DOHH2 (cell line): ENCODE data around the gene APOL2.
"Not testable (repeated sequence)": the region's sequence is repeated elsewhere in the genome, so short reads cannot be mapped to it uniquely, and the experiment has no call there.

ENCODE experiments used
- H3F3A ChIP-seq: fragments of 200-600 bp; sonication (generic), shearing (Covaris generic); 2 replicates; pipeline ENCODE4 v1.6.0; 2016; ENCODE audit warnings: antibody characterized with exemption, mild to moderate bottlenecking; ENCODE audit not compliant: control insufficient read depth, insufficient read depth
- H3K27ac ChIP-seq: fragments of 200-600 bp; sonication (generic); 2 replicates; pipeline ENCODE4 v1.5.1; 2014; ENCODE audit warnings: low read depth, mild to moderate bottlenecking, low read length, moderate library complexity
- H3K27me3 ChIP-seq: fragments of 200-600 bp; sonication (generic); 2 replicates; pipeline ENCODE4 v1.6.1; 2014; ENCODE audit warnings: mild to moderate bottlenecking, low read length, mixed read lengths; ENCODE audit not compliant: control insufficient read depth
- H3K36me3 ChIP-seq: fragments of 200-600 bp; sonication (generic); 2 replicates; pipeline ENCODE4 v1.6.1; 2014; ENCODE audit warnings: mild to moderate bottlenecking, low read length, moderate library complexity, mixed read lengths; ENCODE audit not compliant: control insufficient read depth
- H3K4me1 ChIP-seq: fragments of 200-600 bp; sonication (generic); 2 replicates; pipeline ENCODE4 v1.6.1; 2014; ENCODE audit warnings: mild to moderate bottlenecking, low read length, mixed read lengths; ENCODE audit not compliant: control insufficient read depth
- H3K4me2 ChIP-seq: fragments of 200-600 bp; sonication (generic); 2 replicates; pipeline ENCODE4 v1.6.0; 2014; ENCODE audit warnings: mild to moderate bottlenecking, low read length, moderate library complexity
- H3K4me3 ChIP-seq: fragments of 200-600 bp; sonication (generic); 2 replicates; pipeline ENCODE4 v1.5.1; 2014; ENCODE audit warnings: mild to moderate bottlenecking, low read length, mixed read lengths
- H3K79me2 ChIP-seq: fragments of 200-600 bp; sonication (generic); 2 replicates; pipeline ENCODE4 v1.6.1; 2014; ENCODE audit warnings: mild to moderate bottlenecking, low read length, mixed read lengths; ENCODE audit not compliant: control insufficient read depth
- H3K9me2 ChIP-seq: fragments of 200-600 bp; sonication (generic); replicated peaks from 2 replicates; pipeline ENCODE4 v1.6.1; 2014; ENCODE audit warnings: mild to moderate bottlenecking, low read length, mixed read lengths; ENCODE audit not compliant: control insufficient read depth
- H3K9me3 ChIP-seq: fragments of 200-600 bp; sonication (generic); 2 replicates; pipeline ENCODE4 v1.6.1; 2014; ENCODE audit warnings: antibody characterized with exemption, low read length, mixed read lengths; ENCODE audit not compliant: control insufficient read depth, insufficient read depth
- H4K20me1 ChIP-seq: fragments of 200-600 bp; sonication (generic); 2 replicates; pipeline ENCODE4 v1.6.0; 2014; ENCODE audit warnings: low read depth, mild to moderate bottlenecking, antibody characterized with exemption, low read length, moderate library complexity; ENCODE audit not compliant: control insufficient read depth, insufficient read depth
- EZH2phosphoT487 ChIP-seq: fragments of 200-600 bp; sonication (generic); IDR thresholded peaks from 2 replicates; pipeline ENCODE4 v1.6.1; 2017; ENCODE audit warnings: borderline replicate concordance, mild to moderate bottlenecking, antibody characterized with exemption, low read length, moderate library complexity, mixed read lengths
- TF ChIP-seq, protein P1 (sequence below): fragments of 200-600 bp; sonication (generic); IDR thresholded peaks from one replicate; pipeline ENCODE4 v1.5.1; 2014; ENCODE audit warnings: antibody characterized with exemption, mild to moderate bottlenecking, low read depth, low read length; ENCODE audit not compliant: poor library complexity, severe bottlenecking

APOL2 gene

DNA sequence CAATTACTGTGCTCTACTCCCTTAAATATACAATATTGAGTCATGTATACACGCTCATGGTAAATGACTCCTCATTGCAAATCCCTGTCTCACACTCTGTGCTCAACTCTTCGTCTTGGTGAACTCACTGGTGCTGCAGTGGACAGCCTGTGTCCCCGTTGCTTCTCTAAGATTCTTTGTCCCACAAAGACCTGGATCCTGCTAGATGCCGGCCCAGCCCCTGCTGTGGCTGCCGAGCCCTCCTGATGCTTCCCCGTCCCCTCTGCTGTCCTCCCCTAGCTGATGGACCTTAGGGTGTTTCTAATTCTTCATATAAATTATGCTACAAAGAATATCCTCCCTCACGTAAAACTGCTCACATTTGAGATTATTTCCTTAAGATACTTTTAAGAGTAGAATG, 5.5 kb downstream of the APOL2 start:
- H3K4me3 ChIP-seq = no peak overlapping the region
- H3K9me3 ChIP-seq = no peaks in the 10 kb centered on the region
- no peaks in the 10 kb centered on the region for H3K9me2 ChIP-seq
- no peak overlapping the region for H3K4me2 ChIP-seq
- no peaks in the 10 kb centered on the region for H3K36me3 ChIP-seq
- H3K27ac ChIP-seq = no peak overlapping the region
- H3F3A ChIP-seq = no peaks in the 10 kb centered on the region
- no peaks in the 10 kb centered on the region for H4K20me1 ChIP-seq
- no peaks in the 10 kb centered on the region for H3K27me3 ChIP-seq
- no peaks in the 10 kb centered on the region for H3K79me2 ChIP-seq
- peaks cover 6% of the 10 kb centered on the region for H3K4me1 ChIP-seq
- TF ChIP-seq, protein P1, sequence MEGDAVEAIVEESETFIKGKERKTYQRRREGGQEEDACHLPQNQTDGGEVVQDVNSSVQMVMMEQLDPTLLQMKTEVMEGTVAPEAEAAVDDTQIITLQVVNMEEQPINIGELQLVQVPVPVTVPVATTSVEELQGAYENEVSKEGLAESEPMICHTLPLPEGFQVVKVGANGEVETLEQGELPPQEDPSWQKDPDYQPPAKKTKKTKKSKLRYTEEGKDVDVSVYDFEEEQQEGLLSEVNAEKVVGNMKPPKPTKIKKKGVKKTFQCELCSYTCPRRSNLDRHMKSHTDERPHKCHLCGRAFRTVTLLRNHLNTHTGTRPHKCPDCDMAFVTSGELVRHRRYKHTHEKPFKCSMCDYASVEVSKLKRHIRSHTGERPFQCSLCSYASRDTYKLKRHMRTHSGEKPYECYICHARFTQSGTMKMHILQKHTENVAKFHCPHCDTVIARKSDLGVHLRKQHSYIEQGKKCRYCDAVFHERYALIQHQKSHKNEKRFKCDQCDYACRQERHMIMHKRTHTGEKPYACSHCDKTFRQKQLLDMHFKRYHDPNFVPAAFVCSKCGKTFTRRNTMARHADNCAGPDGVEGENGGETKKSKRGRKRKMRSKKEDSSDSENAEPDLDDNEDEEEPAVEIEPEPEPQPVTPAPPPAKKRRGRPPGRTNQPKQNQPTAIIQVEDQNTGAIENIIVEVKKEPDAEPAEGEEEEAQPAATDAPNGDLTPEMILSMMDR = no peak
- no peak for TF ChIP-seq EZH2phosphoT487

DNA sequence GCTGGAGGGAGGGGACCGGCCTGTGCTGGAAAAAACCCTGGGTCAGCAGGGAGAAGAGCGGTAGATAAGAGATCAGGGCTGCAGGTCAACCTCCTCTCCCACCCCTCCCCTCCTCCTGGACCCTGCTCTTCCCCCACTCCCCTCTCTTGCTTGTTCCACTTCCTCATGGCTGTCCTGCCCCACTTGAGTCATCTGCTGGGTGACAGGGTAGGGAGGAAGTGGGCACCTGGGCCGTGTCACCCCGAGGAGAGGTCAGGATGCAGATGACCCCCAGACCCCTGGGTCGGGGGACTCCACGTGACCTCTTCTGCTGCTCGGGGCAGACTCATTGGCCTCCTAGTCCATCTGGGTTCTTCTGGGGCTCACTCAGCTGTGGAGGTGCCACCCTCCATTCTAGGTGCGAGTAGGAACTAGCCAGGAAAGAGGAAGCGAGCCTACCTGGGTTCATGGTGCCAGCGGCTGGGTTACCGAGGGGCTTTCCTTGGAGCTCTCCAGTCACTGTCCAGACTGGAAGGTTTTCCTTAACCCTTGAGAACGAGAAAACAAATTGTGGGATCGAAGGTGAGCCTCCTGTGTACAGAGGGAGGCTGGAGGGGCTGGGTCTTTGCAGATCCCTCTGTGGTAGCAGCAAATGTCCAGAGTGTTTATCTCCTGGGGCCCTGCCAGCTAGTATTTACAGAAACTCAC, 6.5 kb downstream of the APOL2 start:
- no peaks in the 10 kb centered on the region for H3K9me3 ChIP-seq
- H3K4me2 ChIP-seq = no peak overlapping the region
- TF ChIP-seq, protein P1 = no peak
- no peak for TF ChIP-seq EZH2phosphoT487
- H4K20me1 ChIP-seq = no peaks in the 10 kb centered on the region
- H3K27me3 ChIP-seq = no peaks in the 10 kb centered on the region
- no peaks in the 10 kb centered on the region for H3F3A ChIP-seq
- no peaks in the 10 kb centered on the region for H3K4me1 ChIP-seq
- H3K27ac ChIP-seq = no peak overlapping the region
- no peak overlapping the region for H3K4me3 ChIP-seq
- H3K79me2 ChIP-seq = no peaks in the 10 kb centered on the region
- H3K36me3 ChIP-seq = no peaks in the 10 kb centered on the region
- no peaks in the 10 kb centered on the region for H3K9me2 ChIP-seq

DNA sequence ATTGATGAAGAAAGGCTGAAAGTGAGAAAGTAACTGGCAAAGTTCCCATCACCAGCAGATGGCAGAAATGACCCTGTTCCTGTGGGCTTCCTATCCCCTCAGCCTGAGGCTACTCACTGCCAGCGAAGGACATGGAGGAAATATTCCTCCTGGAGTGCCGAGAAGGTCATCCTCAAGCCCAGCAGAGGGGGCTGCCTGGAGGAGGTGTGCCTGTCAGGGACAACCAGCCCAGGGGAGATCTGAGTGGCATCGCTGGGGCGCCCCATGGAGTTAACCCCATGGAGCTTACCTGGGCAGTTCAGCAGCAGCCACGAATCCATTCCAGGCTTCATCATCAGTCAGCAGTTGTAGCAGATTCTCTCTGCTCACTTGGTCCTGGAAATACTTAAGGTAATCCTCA, 8.3 kb downstream of the APOL2 start:
- not testable (repeated sequence) for H3K9me2 ChIP-seq, H3K9me3 ChIP-seq, H3K4me2 ChIP-seq, H3K27ac ChIP-seq, H4K20me1 ChIP-seq, H3K79me2 ChIP-seq, H3K4me1 ChIP-seq, H3F3A ChIP-seq, H3K4me3 ChIP-seq, H3K36me3 ChIP-seq, H3K27me3 ChIP-seq

DNA sequence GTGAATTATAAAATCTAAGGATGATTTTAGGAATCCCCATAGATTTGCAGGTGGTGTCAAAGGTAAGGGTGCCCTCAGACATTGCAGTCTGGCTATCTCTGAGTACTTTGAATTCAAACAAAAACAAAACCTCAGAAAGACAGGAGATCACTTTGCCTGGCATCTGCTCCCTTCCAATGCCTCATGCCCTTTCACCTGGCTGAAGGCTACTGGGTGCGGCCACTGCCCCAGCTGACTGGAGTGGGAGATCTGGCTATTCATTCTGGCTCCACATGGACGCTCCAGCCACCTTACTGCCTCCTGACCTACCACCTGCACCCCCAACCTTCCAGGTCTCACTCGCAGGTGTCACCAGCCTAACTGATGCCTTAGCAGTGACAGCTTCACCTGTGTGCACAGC, 9.7 kb downstream of the APOL2 start:
- H3K27ac ChIP-seq, H3K9me3 ChIP-seq, H3K36me3 ChIP-seq, H3K4me3 ChIP-seq, H3K79me2 ChIP-seq, H3F3A ChIP-seq, H3K9me2 ChIP-seq, H3K27me3 ChIP-seq, H3K4me2 ChIP-seq, H4K20me1 ChIP-seq, H3K4me1 ChIP-seq: not testable (repeated sequence)
